Thyroid gland (tissue), 4 donors: ENCODE measurements around the gene DGCR2.

ENCODE experiments used
- POLR2A ChIP-seq, 2 donors: fragments of 450-650 bp; IDR thresholded peaks; one replicate each; pipeline ENCODE4 v1.6.1; 2017; ENCODE audit warnings: antibody characterized with exemption in 2 of 2, mild to moderate bottlenecking in 2 of 2, moderate library complexity in 1 of 2
- TF ChIP-seq, protein P1 (sequence below), 6 experiments: fragments of 200-600 bp in 3 of 6; fragments of 450-650 bp in 3 of 6; sonication (generic) in 3 of 6; IDR thresholded peaks; one replicate each; pipeline ENCODE4 v1.5.1; 2016 to 2019; ENCODE audit warnings: antibody characterized with exemption in 6 of 6, mild to moderate bottlenecking in 2 of 6, inconsistent platforms in 1 of 6, moderate library complexity in 1 of 6

DNA sequence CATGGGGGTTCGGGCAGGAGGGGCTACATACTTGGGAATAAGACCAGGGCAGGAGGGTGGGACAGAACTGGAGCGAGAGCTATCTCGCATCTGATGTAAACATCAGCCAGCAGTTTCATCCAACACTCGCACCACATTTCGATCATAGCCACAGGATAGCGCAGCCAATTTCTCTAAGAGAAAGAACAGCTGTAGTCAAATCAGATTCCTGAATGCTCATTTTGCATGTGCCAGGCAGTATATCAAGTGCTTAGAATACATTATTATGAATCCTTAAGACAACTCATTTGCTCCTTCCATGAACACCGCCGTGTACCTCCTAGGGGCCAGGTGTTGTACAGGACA lies 14.5 kb downstream of the DGCR2 start:
- TF ChIP-seq, protein P1, sequence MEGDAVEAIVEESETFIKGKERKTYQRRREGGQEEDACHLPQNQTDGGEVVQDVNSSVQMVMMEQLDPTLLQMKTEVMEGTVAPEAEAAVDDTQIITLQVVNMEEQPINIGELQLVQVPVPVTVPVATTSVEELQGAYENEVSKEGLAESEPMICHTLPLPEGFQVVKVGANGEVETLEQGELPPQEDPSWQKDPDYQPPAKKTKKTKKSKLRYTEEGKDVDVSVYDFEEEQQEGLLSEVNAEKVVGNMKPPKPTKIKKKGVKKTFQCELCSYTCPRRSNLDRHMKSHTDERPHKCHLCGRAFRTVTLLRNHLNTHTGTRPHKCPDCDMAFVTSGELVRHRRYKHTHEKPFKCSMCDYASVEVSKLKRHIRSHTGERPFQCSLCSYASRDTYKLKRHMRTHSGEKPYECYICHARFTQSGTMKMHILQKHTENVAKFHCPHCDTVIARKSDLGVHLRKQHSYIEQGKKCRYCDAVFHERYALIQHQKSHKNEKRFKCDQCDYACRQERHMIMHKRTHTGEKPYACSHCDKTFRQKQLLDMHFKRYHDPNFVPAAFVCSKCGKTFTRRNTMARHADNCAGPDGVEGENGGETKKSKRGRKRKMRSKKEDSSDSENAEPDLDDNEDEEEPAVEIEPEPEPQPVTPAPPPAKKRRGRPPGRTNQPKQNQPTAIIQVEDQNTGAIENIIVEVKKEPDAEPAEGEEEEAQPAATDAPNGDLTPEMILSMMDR (IDR thresholded peaks at IDR 0.05): no peak
- no peak for TF ChIP-seq POLR2A (IDR thresholded peaks at IDR 0.05)
